ENCODE measurements around the gene IL15RA.
"Not testable (repeated sequence)": the region's sequence is repeated elsewhere in the genome, so short reads cannot be mapped to it uniquely, and the experiment has no call there.

Gene IL15RA

GRCh38 chr10:5919568-5919967 lies 57.8 kb downstream of the IL15RA start:
- no peak for DNase-seq

GRCh38 chr10:5918763-5919162 lies 58.6 kb downstream of the IL15RA start:
- DNase-seq = no peak

- DNase-seq = no peak
Measured at GRCh38 chr10:5917305-5917704, 60.0 kb downstream of the IL15RA start.

GRCh38 chr10:5915451-5915850 lies 61.9 kb downstream of the IL15RA start:
- no peak for DNase-seq

GRCh38 chr10:5913736-5914135 lies 63.6 kb downstream of the IL15RA start:
- no peak for DNase-seq

GRCh38 chr10:5911670-5912069 lies 65.7 kb downstream of the IL15RA start:
- DNase-seq = no peak

GRCh38 chr10:5910323-5911100 lies 66.8 kb downstream of the IL15RA start:
- DNase-seq = no peak

- not testable (repeated sequence) for DNase-seq
Measured at GRCh38 chr10:5908676-5909075, 68.7 kb downstream of the IL15RA start.

GRCh38 chr10:5906651-5907050 lies 70.7 kb downstream of the IL15RA start:
- DNase-seq = no peak

- DNase-seq = no peak
Measured at GRCh38 chr10:5905854-5906507, 71.4 kb downstream of the IL15RA start.

- no peak for DNase-seq
Measured at GRCh38 chr10:5904227-5904626, 73.1 kb downstream of the IL15RA start.

- DNase-seq = no peak
Measured at GRCh38 chr10:5903563-5903962, 73.8 kb downstream of the IL15RA start.

- no peak for DNase-seq
Measured at GRCh38 chr10:5902511-5903274, 74.7 kb downstream of the IL15RA start.

Measured in NCI-H345 (cell line).